Hematopoietic multipotent progenitor cell (in vitro differentiated cells): ENCODE results near the gene METTL25. TPM values are rescaled to one million over a fixed set of nuclear protein-coding genes. Genes with fewer than 3 reads are reported as not detected.
"Not testable (repeated sequence)": the region's sequence is repeated elsewhere in the genome, so short reads cannot be mapped to it uniquely, and the experiment has no call there.

Experiments used
- DNase-seq, 3 donors: peaks; one replicate each; pipeline ENCODE4 v3.0.0-alpha.2; 2011 to 2015; ENCODE audit warnings: low read depth in 2 of 3, low spot score in 2 of 3
- total RNA-seq: library from RNA; depleted of rRNA; stranded (reverse); fragments of >200 nt; gene quantifications from one replicate; pipeline ENCODE4 v1.2.3, GENCODE V29; 2012

METTL25 gene, protein sequence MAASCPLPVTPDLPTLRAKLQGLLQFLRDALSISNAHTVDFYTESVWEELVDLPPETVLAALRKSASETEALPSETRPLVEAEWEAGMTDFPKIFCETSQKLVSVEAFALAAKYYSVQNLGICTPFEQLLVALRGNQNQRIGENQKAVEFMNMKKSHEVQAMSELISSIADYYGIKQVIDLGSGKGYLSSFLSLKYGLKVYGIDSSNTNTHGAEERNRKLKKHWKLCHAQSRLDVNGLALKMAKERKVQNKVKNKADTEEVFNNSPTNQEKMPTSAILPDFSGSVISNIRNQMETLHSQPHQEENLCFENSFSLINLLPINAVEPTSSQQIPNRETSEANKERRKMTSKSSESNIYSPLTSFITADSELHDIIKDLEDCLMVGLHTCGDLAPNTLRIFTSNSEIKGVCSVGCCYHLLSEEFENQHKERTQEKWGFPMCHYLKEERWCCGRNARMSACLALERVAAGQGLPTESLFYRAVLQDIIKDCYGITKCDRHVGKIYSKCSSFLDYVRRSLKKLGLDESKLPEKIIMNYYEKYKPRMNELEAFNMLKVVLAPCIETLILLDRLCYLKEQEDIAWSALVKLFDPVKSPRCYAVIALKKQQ
- total RNA-seq, result 7.3 TPM

DNA sequence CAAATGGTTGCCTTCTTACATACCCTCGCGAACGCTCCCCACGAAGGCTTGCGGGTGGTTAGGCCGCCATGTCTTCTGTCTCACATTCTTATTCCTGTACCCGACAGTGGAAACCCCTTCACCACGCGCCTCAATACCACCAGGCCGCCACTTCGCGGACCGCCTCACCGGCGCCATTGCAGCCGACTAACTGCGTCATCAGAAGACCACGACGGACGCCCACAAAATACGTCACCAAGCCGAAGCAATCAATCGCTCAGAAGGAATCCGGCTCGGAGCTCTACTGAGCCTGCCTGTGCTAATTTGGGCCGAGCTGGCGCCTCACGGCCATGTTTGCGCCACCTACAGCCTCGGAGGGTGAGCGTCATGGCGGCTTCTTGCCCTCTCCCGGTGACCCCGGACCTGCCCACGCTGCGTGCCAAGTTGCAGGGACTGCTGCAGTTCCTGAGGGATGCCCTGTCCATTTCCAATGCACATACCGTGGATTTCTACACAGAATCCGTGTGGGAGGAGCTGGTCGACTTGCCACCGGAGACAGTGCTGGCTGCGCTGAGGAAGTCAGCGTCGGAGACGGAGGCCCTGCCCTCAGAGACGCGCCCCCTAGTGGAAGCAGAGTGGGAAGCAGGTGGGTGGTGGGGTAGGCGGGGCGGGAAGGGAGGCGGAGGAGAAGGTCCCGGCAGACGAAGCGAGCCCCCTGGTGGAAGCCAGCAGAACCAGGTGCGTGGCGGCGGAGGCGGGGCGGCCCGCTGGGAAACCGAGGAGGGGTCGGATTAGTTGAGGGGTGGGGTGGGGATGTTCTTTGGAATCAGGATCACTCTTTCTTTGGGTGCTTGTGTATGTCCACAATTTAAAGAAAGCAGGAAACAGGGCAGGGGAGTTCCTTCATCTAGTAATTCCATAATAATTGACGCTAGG is at the start of gene METTL25, which contains the start of gene CCDC59:
METTL25 (plus strand) TSS at position 330 of the 915 bp plus-strand sequence; CDS start at position 367, 37 bp downstream.
CCDC59 (minus strand) TSS at position 188 of the 915 bp plus-strand sequence; CDS start at position 177, 11 bp downstream.
- peak; percentile 98 to 99 (median 99) for DNase-seq

- DNase-seq, result no peak
Measured at GRCh38 chr12:82314406-82314892, 43.9 kb upstream of the METTL25 start.

DNA sequence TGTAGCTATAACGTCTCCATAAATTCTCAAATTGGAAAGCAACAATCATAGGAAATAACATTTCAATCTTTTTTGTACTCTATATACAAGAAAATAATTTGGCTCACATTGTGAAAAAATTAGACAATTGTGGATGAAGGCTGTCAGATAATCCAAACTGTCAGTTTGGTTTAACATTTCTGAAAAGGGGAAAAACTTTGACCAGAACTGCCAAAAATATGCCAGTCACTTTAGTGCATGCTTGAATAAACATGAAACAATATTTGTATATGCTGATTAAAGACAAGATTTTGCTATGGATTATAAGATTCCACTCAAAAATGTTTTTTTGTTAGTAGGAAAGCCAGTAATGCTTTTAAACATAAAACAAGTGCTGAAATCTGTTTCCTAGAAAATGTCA is 39.1 kb upstream of the METTL25 start:
- no peak for DNase-seq

DNA sequence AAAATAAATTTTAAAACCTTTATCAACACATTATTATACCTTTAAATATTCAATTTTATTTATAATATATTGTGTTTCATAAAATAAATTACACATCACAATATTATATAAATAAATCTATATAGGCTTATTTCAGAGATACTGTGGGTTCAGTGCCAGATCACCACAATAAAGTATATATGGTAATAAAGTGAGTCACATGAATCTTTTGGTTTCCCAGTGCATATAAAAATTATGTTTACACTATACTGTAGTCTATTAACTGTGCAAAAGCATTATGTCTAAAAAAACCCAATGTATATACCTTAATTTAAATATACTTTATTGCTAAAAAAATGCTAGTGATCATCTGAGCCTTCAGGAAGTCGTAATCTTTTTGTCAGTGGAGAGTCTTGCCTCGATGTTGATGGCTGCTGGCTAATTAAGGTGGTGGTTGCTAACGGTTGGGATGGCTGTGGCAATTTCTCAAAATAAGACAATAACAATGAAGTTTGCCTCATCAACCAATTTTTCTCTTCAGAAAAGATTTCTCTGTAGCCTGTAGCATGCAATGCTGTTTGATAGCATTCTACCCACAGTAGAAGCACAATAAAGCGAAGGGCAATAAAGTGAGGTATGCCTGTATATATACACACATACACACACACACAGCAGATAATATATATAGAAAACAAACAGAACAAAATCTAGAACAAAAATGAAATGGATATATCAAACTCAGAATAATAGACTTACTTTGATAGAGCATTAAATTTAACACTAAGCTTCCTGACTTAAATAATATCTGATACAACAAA is 32.6 kb upstream of the METTL25 start:
- DNase-seq, result no peak

- peak in 2 of 3 donors; percentile 2 to 46 for DNase-seq
Measured at GRCh38 chr12:82326905-82327503, 31.3 kb upstream of the METTL25 start.

DNA sequence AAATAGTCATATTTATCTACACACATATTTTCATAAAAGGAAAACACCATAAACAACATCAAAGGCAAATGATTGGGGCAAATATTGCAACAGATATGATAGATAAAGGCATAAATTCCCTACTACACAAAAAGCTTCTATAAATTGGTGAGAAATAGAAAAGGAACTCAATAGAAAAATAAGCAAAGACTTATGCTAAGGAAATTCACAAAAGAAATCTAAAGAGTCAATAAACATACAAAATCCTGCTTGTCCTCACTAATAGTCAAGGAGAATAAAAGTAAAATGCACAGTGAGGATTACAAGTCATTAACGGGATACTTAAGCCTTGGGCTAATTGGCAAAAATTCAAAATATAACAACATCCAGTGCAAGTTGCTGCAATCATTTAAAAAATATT is 30.5 kb upstream of the METTL25 start:
- no peak for DNase-seq

DNA sequence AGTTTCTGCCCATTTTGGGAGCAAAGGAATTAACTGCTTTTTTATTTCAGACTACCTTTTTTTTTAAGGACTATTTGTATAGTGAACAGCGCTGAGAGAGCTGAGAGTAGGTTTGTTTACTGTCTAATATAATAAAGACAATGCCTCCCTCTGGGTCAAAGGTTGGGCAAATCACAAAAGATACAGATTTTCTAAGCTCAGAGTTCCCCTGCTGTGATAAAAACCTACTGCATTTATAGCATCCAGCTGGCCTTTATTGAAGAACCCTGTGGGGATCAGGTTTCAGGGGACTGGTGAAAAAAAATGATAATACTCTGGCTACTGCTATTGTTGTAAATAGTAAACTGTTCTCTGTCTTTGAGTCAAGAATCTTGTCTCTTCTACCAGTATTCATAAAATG is 28.8 kb upstream of the METTL25 start:
- no peak for DNase-seq

DNA sequence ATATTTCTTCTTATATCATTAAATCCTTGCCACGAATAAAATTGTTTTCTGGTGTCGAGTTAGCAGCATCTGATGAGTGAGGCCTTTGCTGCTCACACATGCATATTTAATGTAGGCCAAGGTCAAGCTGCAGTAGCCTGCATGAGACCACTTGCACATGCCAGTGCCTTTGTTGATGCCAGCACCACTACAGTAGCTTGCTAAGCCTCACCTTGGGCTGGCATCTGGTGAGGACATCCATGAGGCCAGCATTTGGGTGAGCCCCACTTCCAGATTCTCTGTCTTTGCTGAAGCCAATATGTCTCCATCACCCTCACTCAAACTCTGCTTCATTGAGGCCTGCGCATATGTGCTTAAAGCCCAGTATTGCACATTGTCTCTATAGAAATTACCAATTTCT is 8.2 kb upstream of the METTL25 start:
- DNase-seq, result no peak

DNA sequence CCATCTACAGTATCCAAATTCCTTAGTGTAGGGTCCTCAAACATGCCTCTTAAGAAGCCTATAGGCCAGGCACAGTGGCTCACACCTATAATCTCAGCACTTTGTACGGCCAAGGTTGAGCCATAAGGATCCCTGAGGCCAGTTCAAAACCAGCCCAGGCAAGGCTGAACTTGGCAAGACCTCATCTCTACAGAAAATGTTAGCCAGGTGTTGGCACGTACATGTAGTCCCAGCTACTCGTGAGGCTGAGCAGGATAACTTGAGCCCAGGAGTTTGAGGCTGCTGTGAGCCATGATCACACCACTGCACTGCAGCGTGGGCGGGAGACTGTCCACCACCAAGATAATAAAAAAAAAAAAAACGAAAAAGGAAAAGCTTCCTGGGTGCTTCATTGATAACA is 6.9 kb upstream of the METTL25 start:
- DNase-seq, result no peak

GRCh38 chr12:82357340-82357739 is 989 bp upstream of the METTL25 start:
- DNase-seq, result no peak

DNA sequence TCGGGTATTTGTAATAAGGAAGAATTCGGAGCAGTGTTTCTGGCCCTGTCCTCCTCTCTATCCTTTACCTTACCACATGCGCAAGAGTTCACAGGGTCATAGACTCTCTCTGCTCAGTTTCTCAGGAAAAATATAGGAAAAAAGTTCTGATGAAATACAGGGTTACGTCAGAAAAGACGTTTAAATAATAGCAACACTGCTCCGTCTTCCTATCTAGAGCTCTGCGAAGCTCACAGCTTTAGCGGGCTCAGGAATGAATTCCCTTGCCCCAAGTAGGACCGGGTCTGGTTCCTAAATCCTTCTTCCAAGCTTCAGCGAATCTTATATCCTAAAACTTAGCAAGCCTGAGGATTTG is 507 bp upstream of the METTL25 start:
- DNase-seq, result no peak

DNA sequence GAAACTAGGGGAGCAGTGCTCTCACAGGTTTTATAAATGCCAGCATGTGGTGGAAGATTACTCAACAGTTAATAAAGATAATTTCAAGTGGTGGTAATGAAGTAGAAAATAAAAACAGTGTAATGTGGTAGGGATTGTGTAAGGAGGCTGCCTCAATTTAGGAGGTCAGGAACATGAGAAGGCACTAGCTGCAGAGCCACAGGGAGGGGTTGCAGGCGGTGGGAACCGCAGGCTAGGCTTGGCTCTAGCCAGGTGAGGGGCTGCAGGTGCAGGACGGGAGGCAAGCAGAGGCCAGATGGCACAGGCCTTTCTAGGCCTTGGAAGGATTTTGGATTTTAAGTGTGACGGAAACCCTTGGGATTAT is 768 bp downstream of the METTL25 start:
- DNase-seq, result no peak

GRCh38 chr12:82360834-82361233 is 2.5 kb downstream of the METTL25 start:
- DNase-seq, result not testable (repeated sequence)

- DNase-seq, result no peak
Measured at GRCh38 chr12:82361461-82361915, 3.2 kb downstream of the METTL25 start.

DNA sequence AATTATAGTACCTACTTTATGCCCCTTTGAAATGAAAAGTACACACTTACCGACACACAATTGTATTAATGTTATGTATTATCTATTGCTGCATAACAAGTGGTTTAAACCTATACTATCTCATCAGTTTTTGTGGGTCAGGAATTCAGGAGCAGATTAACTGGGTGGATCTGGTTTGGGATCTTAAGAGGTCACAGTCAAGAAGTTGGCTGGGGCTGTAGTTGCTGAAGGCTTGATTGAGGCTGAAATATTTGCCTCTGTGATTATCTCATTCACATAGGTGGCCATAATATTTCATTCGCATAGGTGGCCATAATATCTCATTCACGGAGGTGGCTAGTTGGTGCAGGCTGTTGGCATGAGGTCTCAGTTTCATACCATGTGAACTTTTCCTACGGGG is 5.7 kb downstream of the METTL25 start:
- DNase-seq, result no peak

DNA sequence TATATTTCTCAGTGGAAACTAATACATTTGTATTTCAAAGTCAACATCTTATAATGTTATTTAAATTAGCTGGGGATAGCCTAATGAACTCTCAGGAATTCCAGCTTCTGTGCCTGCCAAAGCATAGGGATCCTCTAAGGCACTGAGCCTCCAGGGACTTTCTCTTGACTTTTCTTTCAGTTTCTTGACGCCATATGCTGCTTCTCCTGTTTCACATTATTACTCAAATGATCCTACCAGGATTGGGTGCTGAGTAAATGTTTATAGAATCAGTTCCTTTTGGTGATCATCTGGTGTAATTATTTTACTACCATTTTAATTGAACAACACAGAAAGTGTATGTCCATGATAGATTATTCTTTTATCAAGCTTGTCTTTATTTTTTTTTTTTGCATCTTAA is 7.9 kb downstream of the METTL25 start:
- no peak for DNase-seq

DNA sequence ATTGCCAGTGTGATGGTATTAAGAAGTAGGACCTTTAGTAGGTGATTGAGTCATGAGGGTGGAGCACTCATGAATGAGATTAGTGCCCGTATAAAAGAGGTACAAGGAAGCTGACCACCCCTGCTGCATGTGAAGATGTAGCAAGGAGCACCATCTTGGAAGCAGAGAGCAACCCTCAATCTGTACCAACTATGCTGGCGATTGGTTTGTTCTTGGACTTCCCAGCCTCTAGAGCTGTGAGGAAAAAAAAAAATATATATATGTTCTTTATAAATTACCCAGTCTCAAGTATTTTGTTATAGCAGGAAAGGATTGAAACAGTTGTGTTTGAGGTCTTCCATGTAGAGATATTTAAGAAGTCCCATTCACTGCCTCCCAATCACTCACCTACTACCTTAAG is 16.9 kb downstream of the METTL25 start:
- DNase-seq, result no peak

- no peak for DNase-seq
Measured at GRCh38 chr12:82378997-82379396, 20.7 kb downstream of the METTL25 start.

DNA sequence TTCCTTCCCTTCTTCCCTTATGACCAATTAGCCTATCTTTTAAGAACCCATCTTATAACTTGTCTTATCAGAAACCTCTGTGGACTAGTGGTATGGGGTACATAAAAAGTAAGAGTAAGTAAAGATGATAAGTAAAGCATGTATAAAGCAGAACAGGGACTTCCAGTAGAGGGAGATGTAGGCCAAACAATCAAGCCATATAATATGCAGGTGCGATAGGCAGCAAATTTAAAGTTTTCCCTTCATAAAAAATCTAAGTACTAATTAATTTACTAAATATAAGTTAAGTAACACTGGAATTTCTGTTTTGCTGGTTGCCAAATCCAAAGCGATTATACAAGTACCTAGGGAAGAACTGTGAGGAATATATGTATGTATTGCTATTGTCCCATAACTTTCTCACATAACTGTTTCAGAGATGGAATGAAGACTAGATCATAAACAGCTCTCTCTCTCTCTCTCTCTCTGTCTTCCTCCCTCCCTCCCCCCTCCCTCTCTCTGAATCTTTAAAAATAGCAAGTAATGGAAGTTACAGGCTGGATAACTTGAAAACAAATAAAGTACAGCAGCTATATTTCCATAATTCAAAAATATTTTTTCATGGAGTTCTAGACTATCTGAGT is 25.7 kb downstream of the METTL25 start:
- peak in 1 of 3 donors; percentile 15 for DNase-seq
